Stimulated activated CD4-positive, alpha-beta T cell treated with anti-CD3 and anti-CD28 coated beads, Interleukin-12 subunit alpha, Interleukin-12 subunit beta, amount 100 ng/mL, for 24 hours (primary cell): Measurements from ENCODE around the gene TBC1D22B.

Experiments used
- DNase-seq, 2 experiments: peaks; one replicate each; pipeline ENCODE4 v3.0.0-alpha.2; 2020; ENCODE audit warnings: low read depth in 2 of 2

The TBC1D22B gene

DNA sequence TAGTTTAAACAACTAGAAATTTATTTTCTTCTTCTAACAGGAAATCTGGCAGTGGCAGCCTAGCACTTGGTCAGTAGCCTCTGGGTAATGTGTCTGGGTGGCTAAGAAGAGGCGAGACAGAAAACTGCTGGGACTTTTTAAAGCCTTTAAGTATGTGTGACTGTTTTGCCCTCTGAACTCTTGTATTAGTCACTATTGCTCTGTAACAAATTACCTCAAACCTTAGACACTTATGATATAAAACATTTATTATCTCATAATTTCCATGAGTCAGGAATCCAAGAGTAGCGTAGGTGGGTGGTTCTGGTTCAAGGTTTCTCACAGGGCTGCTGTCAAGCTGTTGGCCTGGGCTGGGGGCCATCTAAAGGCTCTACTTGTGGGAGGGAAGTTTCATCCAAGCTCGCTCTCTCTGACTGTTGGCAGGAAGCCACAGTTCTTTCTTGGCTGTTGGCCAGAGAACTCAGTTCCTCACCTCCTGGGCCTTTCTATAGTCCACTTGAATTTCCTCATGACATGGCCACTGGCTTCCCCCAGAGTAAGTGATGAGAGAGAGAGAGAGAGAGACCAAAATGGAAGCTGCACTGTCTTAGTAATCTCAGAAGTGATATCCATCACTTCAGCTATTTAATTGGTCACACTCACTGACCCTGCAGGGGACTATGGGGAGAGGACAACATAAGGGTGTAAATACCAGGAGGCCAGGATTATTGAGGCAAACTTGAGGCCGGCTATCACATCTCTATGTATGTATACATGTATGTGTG lies 17.4 kb upstream of the TBC1D22B start:
- peak; percentile 53 to 83 for DNase-seq

DNA sequence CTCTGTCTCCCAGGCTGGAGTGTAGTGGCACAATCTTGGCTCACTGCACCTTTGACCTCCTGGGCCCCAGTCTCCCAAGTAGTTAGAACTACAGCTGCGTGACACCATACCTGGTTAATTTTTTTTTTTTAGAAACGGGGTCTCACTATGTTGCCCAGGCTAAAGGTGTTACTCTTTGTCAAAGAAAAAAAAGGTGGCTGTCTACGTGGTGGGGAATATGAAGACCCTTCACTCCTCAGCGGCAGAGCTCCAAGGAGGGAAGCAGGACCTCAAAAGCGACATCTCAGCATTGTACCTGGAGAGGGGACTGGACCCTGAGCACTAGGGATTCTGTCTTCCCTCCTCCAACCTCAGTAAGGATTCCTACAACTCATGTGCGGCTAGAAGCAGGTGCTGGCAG lies 16.4 kb upstream of the TBC1D22B start:
- DNase-seq, result no peak

DNA sequence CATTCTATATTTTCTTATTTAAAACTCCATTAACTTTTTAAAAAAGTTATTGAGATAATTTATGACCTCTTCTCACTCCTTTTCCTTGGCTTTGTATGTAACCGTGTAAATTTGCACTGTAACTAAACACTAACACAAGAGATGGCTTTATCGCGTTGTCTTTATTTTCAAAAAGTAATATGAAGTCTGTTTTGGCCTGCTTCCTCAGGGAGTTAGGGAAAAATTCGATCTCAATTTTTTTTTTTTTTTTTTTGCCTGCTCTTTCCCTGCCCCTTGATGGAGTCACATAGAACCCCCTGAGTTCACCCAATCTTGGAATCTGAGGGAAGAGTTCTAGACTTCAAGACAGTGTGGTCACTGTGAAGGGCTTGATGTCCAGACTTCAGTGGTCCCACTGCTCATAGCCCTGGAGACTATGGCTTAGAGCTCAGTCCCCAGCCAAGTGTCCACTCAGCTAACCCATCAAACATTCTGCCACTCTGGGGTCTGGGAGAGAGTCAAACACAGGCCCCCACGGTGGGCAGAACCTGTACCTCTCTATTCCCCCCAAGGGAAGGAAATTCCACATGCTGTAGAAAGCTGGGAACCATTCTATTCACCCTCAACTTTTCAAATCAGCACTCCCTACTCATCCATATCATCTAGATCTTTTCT lies 15.7 kb upstream of the TBC1D22B start:
- no peak for DNase-seq

DNA sequence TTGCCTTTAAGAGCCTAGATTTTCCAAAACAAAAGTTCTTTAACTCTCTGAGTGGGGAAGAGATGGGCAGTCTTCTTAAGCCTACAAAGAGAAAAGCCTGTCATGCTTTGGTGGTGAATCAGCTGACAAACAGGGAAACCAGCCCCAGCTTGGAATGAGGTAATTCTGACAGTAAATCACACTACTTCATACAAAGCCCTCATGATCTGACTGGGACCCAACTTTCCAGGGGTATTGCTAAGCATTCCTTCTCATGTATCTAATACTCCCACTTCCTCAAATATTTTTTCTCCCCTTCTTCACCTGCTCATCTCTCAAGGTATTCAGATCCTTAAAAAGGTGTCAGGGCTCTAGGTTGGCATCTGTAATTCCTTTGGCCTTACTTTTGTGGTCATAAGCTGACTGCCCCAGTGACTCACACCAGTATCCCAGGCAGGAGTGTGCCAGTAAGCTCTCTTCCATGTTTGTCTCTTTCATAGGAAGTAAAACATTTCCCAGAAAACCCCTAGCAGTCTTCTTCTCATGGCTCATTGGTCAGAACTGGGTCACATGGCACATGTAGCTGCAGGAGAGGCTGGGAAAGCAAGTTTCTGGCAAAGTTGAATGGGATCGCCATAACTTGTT lies 15.0 kb upstream of the TBC1D22B start:
- DNase-seq, result no peak

DNA sequence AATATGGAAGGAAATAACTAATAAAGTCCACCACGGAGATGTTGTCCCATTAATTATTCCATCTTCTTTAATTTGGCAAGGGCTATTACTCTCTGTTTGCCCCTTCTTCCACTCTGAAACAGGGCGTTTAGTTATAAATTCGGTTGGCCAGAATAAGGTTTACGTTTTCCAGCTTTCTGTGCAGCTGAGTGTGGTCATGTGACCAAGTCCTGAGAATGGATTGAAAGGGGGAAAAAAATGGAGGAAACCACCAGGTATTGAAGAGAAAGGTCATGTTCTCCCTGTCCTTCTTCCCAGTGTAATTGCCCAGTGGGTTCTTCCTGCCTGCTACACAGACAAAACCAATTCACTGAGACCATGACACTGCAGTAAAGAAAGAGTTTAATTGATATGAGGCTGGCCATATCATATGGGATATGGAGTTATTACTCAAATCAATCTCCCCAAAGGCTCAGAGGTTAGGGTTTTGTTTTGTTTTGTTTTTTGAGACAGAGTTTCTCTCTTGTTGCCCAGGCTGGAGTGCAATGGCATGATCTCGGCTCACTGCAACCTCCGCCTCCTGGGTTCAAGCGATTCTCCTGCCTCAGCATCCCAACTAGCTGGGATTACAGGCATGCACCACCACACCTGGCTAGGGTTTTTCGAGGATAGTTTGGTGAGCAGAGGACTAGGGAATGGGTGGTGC lies 14.3 kb upstream of the TBC1D22B start:
- no peak for DNase-seq

DNA sequence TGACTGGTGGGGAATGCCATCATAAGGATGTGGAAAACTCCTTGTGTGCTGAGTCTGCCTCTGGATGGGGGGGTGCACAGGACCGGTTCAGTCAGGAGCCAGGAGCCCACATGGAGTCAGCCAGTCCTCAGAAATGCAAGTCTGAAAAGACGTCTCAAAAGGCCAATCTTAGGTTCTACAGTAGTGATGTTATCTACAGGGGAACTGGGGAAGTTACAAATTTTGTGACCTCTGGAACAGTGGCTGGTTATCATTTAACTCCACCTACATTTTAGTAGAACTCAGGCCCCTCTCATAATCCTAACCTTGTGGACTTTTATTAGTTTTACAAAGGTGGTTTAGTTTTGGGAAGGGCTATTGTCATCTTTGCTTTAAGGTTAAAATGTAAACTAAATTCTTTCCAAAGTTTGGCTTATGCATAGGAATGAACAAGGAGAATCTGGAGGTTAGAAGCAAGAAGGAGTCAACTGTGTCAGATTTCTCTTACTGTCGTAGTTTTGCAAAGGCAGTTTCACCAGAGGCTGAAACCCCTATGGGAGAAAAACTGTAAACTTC lies 13.7 kb upstream of the TBC1D22B start:
- DNase-seq, result no peak

DNA sequence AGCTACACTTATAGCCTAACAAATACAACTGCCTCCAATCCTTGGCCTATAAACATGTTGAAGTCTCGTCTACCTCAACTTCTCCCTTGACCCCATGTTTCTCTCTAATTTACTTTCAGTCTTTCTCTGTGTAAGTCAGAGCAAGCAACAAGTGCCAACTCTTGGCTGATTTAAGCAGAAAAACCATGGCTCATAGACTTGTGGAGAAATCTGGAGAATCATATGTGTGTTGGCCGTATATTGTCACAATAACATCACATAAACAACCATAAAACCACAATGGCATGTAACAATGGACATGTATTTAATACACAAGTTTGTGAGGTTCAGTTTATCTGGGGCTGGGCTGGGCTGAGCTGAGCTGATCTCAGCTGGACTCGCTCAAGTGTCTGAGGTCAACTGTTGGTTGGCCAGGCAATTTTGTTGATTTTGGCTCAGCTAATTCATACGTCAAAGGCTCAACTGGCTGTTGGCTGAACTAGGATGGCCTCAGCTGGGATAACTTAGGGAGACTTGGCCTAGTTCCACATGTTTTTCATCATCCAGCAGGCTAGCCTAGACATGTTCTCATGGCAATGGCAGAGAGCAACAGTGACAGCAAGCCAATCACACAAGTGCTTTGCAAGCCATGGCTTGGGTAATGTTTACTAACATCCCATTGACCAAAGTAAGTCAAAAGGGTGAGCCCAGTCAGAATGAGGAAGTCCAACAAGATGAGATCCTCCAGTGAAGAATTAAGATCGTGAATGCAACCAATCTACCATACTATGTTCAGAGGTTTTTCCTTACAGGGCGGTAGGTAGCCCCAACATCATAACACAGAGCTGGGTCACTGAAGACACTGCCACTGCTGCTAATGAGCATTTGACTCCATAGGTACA lies 12.9 kb upstream of the TBC1D22B start:
- no peak for DNase-seq

DNA sequence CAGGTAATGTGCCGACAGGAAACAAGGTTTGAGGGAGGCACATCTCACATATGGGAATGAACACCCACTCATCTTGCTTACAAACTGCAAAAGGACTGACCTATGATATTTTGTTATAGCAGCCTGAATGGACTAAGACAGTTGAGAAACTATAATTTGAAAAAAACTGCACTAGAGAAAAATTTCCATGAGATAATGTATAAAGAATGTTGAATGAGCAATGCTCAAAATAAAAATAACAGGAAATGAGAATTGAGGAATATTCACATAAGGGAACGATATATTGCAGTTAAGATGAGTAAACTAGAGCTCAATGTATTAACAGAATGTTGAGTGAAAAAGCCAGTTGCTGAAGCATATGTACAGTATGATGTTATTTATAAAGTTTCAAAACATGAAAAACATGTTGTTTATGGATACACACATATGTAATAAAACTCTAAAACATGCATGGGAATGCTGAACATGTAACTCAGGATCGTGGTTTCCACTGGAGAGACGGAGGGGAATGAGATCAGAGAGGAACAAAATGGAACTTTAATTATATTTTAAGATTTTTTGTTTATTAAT lies 6.3 kb upstream of the TBC1D22B start:
- no peak for DNase-seq

DNA sequence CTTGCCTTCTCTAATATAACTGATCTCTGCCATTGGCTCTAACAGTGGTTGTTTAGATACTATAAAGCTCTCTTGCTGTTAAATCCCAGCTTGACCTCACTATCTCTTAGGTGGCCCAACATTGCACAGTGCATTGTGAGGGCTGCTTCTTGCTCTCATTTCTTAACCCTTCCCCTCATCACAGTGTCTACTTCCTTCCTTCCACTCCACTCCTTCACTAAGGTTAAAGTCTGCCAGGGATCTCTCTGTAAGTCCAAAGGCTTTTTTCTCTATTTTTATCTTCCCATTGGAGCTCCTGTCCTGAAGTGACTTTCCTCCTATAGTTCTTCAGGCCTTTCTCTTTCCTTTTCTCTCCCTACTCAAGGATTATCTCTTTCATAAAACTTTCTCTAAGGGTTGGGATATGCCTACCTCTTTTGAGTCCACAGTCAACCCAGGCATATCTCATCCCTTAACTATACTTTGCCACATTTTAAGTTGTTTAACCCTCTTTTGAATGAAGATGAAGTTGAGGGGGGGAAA lies 4.0 kb upstream of the TBC1D22B start:
- no peak for DNase-seq

DNA sequence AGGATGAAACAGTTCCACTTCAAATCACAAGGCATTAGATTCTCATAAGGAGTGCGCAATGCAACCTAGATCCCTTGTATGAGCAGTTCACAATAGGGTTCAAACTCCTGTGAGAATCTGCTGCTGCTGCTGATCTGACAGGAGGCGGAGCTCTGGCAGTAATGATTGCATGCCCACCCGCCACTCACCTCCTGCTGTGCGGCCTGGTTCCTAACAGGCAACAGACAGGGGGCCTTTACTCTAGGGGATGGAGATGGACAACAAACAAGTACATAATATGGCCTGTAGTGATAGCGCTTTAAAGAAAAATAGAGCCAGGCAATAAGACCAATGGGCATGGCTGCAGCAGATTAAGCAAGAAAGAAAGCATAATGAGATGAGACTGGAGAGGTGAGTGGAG lies 2.7 kb upstream of the TBC1D22B start:
- no peak for DNase-seq

DNA sequence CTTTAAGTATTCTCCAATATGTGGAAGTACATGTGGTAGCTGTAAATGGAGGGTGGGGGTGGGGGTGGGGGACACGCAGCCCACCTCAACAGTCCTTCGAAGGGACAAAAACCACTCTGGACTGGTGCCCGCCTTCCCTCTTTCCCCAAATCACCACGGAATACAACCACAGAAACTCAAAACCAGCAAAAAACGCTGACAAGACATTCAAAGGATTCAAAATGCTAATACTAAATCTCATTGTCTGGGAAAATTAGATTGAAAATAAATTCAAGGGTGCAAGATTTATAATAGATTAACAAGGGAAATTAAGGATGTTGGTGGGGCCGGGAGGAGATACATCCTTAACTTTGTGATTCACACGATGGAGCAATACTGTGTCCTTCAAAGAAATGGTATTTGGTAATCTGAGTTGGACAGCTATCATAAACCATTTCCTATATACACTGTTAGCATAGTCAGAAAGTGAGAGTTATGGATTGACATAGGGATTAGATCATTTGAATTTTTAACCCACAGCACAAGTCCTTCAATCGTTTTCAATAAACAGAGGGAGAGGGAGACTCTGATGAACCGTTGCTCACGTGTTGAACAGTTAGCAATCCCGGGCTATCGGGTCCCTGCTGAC lies 766 bp upstream of the TBC1D22B start:
- DNase-seq, result no peak

DNA sequence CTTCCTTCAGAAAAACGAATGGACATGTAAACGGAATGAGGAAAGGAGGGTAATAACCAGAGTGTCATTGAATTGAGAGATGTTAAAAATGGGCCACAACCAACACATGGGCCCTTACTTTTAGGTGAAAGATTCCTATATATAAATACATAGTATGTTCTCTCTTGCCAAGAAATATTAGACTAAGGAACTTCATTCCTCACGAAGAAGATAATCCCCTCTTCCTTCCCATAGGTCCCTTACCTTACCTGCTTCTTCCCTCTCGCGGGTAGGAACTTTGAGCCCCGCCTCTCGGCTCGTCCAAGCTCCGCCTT lies 295 bp upstream of the TBC1D22B start:
- DNase-seq, result no peak

DNA sequence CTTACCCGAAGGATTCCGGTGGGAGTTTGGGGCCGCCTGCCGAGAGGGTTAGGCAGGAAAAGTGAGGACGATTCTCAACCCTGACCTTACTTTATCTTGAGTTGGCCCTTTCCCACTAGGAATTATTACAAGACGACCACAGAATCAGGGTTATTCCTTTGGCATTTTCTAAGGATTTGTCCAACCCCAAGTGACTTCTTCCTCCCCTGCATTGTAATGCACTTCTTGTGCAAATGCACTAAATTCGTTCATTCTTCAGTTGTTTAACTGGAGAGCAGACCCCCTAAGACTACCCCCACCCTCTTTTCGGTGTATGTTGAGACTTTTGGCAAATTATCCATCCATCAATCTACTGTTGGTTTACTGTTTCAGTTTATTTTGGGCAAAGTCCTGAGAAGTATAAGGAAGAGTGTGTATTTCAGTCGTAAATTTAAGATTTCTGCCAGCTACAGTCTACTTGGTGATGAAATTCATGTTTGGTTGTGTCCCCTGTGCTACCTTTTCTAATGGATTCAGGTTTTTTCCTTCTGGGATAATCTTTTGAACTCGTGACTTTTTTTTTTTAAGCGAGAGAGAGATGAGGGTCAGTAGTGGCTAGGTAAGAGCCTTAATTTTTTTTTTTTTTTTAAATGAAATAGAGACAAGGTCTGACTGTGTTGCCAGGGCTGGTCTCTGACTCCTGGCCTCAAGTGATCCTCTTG lies 983 bp downstream of the TBC1D22B start:
- no peak for DNase-seq

DNA sequence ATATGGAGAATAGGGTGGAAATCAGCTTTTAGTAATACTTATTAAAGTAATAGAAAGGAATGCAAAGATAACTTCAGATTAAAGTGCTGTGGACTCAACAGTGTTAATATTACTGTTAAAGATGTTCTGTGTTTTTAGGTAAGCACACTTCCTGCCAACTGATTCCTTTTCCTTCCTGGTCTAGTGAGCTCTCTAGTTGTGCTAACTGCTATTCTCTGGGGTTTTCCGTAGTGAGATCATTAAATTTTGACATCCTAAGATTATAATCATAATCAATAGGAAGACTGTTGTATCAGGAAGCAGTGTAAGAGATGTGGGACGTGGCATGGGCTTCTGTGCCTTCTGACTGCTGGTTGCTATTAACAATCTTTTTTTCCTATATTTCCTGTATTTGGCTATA lies 1.6 kb downstream of the TBC1D22B start:
- no peak for DNase-seq

DNA sequence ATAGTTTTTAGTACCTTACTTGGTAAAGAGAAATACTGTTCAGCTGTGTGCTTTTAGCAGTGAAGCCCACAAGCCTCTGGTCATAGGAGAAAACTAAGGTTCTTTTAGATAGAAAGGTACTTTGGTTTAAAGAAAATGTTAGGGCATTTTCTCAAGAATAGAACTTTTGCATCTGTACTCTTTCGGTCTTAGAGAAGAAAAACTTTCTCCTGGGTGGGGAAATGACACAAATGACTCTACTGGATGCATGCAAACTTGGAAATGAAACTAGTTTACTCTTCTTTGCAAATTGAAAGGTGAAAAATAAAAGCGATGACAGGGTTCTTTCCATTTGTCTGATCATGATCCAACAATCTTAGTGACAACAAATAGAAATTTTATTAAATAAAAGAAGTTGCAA lies 2.5 kb downstream of the TBC1D22B start:
- DNase-seq, result no peak

DNA sequence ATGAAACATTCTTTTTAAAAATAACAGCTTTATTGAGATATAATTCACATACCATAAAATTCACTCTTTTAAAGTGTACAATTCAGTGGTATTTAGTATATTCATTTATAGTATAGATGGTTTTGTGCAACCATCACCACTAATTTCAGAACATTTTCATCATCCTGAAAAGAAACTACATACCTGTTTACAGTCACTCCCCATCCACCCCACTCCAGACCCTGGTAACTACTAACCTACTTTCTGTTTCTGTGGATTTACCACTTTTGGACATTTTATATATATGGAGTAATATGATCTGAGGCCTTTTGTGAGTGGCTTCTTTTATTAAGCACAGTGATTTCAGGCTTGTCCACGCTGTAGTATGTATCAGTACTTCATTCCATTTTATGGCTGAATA lies 2.9 kb downstream of the TBC1D22B start:
- no peak for DNase-seq

DNA sequence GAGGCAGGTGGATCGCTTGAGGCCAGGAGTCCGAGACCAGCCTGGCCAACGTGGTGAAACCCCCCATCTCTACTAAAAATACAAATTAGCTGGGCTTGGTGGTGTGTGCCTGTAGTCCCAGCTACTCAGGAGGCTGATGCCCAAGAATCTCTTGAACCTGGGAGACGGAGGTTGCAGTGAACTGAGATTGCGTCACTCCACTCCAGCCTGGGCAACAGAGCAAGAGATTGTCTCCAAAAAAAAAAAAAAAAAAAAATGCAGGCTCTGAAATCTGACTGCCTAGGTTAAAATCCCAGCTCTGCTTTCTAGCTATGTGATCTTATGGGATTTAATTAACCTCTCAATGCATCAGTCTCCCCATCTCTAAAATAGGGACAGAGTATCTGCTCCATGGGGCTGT lies 3.6 kb downstream of the TBC1D22B start:
- no peak for DNase-seq

DNA sequence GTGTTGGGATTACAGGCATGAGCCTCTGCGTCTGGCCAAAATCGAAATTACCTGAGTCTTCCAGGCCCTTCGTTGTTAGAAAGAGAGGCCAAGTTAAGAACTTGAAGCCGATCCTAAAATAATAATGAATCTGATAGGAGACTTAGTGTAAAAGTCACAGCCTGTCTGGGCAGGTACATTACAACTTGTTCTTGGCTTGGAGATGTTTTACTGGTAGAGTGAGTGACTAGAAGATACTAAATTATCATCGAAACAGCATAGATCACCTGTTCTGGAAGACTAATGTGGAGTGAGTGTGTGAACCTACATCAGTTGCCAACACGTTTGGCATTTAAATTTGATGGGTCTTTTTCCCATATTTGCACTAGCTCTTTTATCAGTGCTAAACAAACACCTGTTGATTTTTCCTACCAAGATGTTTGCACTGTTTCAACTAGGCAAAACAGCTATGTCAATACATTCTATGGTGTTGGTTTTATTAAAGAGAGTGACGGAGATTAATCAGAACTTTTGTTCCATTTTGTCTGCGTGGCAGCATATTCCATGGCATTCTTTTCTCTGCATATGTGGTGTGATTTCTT lies 5.0 kb downstream of the TBC1D22B start:
- DNase-seq, result no peak

DNA sequence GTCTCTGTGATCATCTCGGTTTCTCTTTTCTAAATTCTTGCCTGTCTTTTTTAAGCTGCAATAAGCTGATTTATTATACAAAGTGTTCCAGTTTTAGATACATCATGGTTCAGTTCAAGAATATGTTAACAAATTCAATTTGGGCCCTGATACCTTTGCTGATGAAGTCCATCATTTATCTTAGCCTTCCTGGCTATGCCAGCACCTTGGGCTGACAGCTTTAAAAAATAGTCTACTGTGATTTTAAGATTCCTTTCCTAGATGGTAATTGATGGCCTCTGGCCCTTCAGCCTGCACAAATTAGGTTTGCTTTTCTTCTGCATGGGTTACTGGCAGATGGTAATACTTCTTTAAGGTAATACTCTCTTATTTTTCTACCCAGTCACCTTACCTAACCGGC lies 7.4 kb downstream of the TBC1D22B start:
- DNase-seq, result no peak
